VCaP (cell line): ENCODE results near the gene SAMD10.
A peak's percentile ranks its signal among the peaks of the same experiment; 100 is the strongest.

Source experiments
- H3K27ac ChIP-seq: fragments of 450-650 bp; 2 replicates; pipeline ENCODE4 v1.5.1; 2017
- CTCF ChIP-seq: fragments of 450-650 bp; conservative IDR thresholded peaks from 2 replicates; pipeline ENCODE4 v1.5.1; 2017; ENCODE audit warnings: mild to moderate bottlenecking, moderate library complexity

SAMD10 gene

DNA sequence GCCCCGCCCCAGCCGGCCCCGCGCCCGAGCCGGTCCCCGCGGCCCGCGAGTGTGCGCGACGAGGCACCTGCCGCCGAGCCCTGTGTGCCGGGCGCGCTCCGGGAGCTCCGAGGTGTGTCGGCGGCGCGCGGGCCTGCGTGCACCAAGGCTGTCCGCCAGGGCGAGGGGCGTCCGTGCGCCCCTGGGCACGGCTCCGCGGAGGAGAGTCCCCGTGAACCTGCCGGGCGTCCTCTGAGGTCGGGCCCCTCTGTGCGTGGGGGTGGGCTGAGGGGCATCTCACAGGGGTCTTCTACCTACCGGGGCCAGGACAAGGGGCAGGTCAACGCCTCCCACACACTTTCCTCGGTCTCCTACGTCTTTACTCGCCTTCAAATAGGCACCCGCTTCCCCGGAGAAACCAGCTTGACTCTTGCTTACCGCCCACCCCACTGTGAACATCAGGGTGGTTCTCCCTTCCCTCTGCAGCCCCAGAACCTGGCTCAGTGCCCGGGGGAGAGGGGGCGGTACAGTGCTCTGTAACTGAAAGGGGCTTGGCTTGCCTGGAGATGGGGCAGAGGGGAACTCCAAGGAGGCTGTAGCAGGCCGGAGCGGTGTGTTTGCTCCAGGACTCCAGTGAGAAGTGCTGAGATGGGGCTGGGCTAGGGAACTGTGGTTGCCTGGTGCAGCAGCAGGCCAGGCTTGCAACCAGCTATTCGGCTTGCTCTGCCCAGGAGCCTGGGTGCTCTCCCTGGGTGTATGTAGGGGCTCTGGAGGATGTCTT lies at the start of gene SAMD10:
Gene SAMD10 (minus strand): TSS at position 86 of the 760 bp plus-strand sequence. CDS start 175 bp downstream, outside the sequence.
- H3K27ac ChIP-seq = peak within 1 kb of the TSS; percentile 100
- peak; percentile 38 for TF ChIP-seq CTCF

- no peak for TF ChIP-seq CTCF
- H3K27ac ChIP-seq = no peak overlapping the region; the same call in 1 of the 2 replicates
Measured at GRCh38 chr20:64027981-64028685, 48.7 kb upstream of the SAMD10 start.

- H3K27ac ChIP-seq = no peak overlapping the region
- TF ChIP-seq CTCF = no peak
Measured at GRCh38 chr20:64025826-64026412, 46.5 kb upstream of the SAMD10 start.

DNA sequence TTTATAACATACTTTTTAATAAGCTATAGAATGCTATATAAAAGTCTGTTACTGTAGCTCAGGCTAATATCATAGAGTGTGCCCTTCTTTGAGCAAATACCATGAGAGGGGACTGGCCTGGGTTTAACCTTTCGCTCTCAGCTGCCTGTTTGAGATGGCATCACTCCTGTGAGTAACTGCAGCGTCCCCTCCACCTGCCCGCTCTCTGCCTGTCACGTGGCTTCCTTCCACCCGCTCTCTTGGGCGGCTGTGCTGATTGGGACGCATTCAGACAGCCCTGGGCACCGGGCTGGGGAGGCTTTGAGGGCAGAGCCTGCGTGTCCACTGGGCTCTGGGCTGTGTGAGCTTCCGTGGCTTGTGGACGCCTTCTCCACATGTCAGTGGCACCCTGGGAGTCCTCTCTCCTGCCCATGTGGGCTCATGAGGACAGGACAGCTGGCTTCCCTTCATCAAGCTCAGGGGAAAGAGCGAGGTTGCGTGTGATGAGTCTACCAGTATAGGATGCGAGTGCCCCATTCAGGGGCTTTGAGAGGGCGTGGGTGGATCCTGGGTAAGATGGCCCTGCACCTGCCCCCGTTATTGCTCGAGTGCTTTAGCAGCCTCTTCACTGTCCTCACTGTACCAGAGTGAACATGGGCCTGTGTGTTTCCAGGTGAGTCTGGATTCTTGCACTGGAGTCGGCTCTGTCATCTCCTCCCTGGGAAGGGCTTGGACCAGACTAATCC lies 45.8 kb upstream of the SAMD10 start:
- H3K27ac ChIP-seq = peak overlapping the region; percentile 54
- no peak for TF ChIP-seq CTCF

- no peak for TF ChIP-seq CTCF
- H3K27ac ChIP-seq = peak overlapping the region; percentile 54
Measured at GRCh38 chr20:64024141-64024990, 44.9 kb upstream of the SAMD10 start.

GRCh38 chr20:64023361-64024140 lies 44.1 kb upstream of the SAMD10 start:
- no peak for TF ChIP-seq CTCF
- H3K27ac ChIP-seq = peak overlapping the region; percentile 54
